Peyer's patch (tissue), 4 donors: ENCODE measurements around the gene PER3. TPM values are rescaled to one million over a fixed set of nuclear protein-coding genes. Genes with fewer than 3 reads are reported as not detected.

Experiments
- DNase-seq, 3 donors: peaks; one replicate each; pipeline ENCODE4 v3.0.0-alpha.2; 2017 to 2019
- H3K27ac ChIP-seq, 4 donors: fragments of 200-600 bp; sonication (generic); one replicate each; pipeline ENCODE4 v1.5.1; 2016 to 2019
- H3K27me3 ChIP-seq, 2 donors: fragments of 200-600 bp; sonication (generic); one replicate each; pipeline ENCODE4 v1.5.1; 2019
- H3K36me3 ChIP-seq, 3 donors: fragments of 200-600 bp; sonication (generic); one replicate each; pipeline ENCODE4 v1.5.1; 2016 to 2019
- H3K4me1 ChIP-seq, 4 donors: fragments of 200-600 bp; sonication (generic); one replicate each; pipeline ENCODE4 v1.5.1; 2016 to 2019
- H3K4me3 ChIP-seq, 4 donors: fragments of 200-600 bp; sonication (generic); 1 replicate in 3 of 4; 2 replicates in 1 of 4; pipeline ENCODE4 v1.5.1; 2016 to 2019; ENCODE audit warnings: mild to moderate bottlenecking in 1 of 4
- H3K9me3 ChIP-seq, 4 donors: fragments of 200-600 bp; sonication (generic); one replicate each; pipeline ENCODE4 v1.5.1; 2016 to 2019; ENCODE audit warnings: mild to moderate bottlenecking in 1 of 4
- CTCF ChIP-seq, 6 experiments: fragments of 450-650 bp in 4 of 6; fragments of 200-600 bp in 2 of 6; sonication (generic) in 1 of 6; IDR thresholded peaks; one replicate each; pipeline ENCODE4 v1.5.1; 2017 to 2019; ENCODE audit warnings: antibody characterized with exemption in 6 of 6, mild to moderate bottlenecking in 3 of 6, moderate library complexity in 1 of 6
- POLR2A ChIP-seq, 2 donors: fragments of 450-650 bp; IDR thresholded peaks; one replicate each; pipeline ENCODE4 v1.5.1; 2017; ENCODE audit warnings: antibody characterized with exemption in 2 of 2, mild to moderate bottlenecking in 2 of 2, moderate library complexity in 2 of 2
- total RNA-seq, 4 donors: library from RNA; depleted of rRNA; stranded (reverse); fragments of >200 nt; gene quantifications; one replicate each; pipeline ENCODE4 v1.1.0, GENCODE V29; 2016

PER3 gene
- total RNA-seq, 4 donors from 2014 or later: 10.0 to 24.0 (median 18.5) TPM

GRCh38 chr1:7871136-7871535, 87.0 kb downstream of the PER3 start:
- no peaks in the 10 kb centered on the region for H3K9me3 ChIP-seq
- H3K27ac ChIP-seq: no peak overlapping the region
- no peaks in the 10 kb centered on the region for H3K36me3 ChIP-seq
- TF ChIP-seq POLR2A (IDR thresholded peaks at IDR 0.05) (no peak), CTCF (IDR thresholded peaks at IDR 0.05) (no peak)
- no peak overlapping the region for H3K4me3 ChIP-seq
- no peaks in the 10 kb centered on the region for H3K4me1 ChIP-seq
- DNase-seq: peak in 1 of 3 donors; percentile 25
- H3K27me3 ChIP-seq: no peaks in the 10 kb centered on the region

- Histone ChIP-seq H3K9me3 (peaks cover 0 to 4% (median 0%) of the 10 kb centered on the region in 4 donors), H3K4me3 (no peak overlapping the region), H3K27ac (no peak overlapping the region), H3K4me1 (no peaks in the 10 kb centered on the region), H3K36me3 (no peaks in the 10 kb centered on the region), H3K27me3 (no peaks in the 10 kb centered on the region)
- peak in 1 of 3 donors; percentile 34 for DNase-seq
- TF ChIP-seq CTCF (IDR thresholded peaks at IDR 0.05) (no peak), POLR2A (IDR thresholded peaks at IDR 0.05) (no peak)
Measured at GRCh38 chr1:7873801-7874795, 90.0 kb downstream of the PER3 start.

GRCh38 chr1:7878027-7878426, 93.9 kb downstream of the PER3 start:
- Histone ChIP-seq H3K27ac (no peak overlapping the region), H3K4me3 (no peak overlapping the region), H3K36me3 (no peaks in the 10 kb centered on the region), H3K27me3 (no peaks in the 10 kb centered on the region), H3K9me3 (peaks cover 0 to 4% (median 0%) of the 10 kb centered on the region in 4 donors), H3K4me1 (no peaks in the 10 kb centered on the region)
- no peak for DNase-seq
- TF ChIP-seq CTCF (IDR thresholded peaks at IDR 0.05) (no peak), POLR2A (IDR thresholded peaks at IDR 0.05) (no peak)

- Histone ChIP-seq H3K4me1 (no peaks in the 10 kb centered on the region), H3K36me3 (no peaks in the 10 kb centered on the region), H3K4me3 (no peak overlapping the region), H3K27me3 (no peaks in the 10 kb centered on the region), H3K9me3 (peaks cover 0 to 4% (median 0%) of the 10 kb centered on the region in 4 donors), H3K27ac (no peak overlapping the region)
- TF ChIP-seq POLR2A (IDR thresholded peaks at IDR 0.05) (no peak), CTCF (IDR thresholded peaks at IDR 0.05) (no peak)
- DNase-seq: no peak
Measured at GRCh38 chr1:7879228-7879627, 95.1 kb downstream of the PER3 start.

- TF ChIP-seq CTCF (IDR thresholded peaks at IDR 0.05) (no peak), POLR2A (IDR thresholded peaks at IDR 0.05) (no peak)
- H3K27ac ChIP-seq: no peak overlapping the region
- H3K4me1 ChIP-seq: no peaks in the 10 kb centered on the region
- H3K27me3 ChIP-seq: no peaks in the 10 kb centered on the region
- no peaks in the 10 kb centered on the region for H3K9me3 ChIP-seq
- H3K4me3 ChIP-seq: no peak overlapping the region
- no peaks in the 10 kb centered on the region for H3K36me3 ChIP-seq
- no peak for DNase-seq
Measured at GRCh38 chr1:7884757-7885156, 100.7 kb downstream of the PER3 start.
